Measurements from ENCODE around the gene TM7SF2.
A peak's percentile ranks its signal among the peaks of the same experiment; 100 is the strongest.

The TM7SF2 gene

DNA sequence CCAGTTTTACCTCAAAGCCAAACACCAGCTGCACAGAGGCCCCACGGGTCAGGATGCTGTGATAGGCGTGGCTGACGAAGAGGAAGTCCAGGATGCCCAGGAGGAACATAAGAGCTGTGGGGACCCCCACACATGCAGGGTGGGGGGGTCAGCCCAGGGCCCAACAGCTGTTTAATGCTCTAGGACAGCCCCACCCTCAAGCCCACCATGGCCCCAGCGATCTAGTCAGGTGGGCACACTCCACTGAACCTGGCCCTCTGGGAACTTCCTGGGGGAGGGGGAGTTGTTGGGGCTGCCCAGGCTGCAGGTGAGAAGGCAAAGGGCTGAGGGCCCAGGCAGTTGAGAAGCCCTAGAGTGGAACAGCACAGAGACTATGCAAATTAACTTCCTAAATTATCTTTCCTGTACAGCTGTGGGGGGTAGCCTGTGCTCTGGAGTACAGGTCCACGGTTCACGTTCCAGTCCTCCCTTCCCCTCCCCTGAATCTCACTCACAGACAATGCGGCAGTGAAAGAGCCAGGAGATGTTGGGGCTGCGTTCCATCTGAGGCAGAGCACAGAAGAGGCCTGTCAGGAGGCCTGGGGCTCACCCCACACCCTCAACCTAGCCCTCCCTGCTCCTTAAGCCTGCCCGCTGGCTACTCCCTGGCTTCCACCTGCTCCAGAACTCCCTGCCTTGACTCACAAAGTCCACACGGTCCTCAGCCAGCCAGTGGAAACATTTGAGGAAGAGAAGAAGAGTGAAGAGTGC, 20.7 kb downstream of the TM7SF2 start:
- no peak for TF ChIP-seq POLR2AphosphoS5 (IDR thresholded peaks at IDR 0.05; ENCODE audit: low read depth, low read length)
- TF ChIP-seq, protein P1, sequence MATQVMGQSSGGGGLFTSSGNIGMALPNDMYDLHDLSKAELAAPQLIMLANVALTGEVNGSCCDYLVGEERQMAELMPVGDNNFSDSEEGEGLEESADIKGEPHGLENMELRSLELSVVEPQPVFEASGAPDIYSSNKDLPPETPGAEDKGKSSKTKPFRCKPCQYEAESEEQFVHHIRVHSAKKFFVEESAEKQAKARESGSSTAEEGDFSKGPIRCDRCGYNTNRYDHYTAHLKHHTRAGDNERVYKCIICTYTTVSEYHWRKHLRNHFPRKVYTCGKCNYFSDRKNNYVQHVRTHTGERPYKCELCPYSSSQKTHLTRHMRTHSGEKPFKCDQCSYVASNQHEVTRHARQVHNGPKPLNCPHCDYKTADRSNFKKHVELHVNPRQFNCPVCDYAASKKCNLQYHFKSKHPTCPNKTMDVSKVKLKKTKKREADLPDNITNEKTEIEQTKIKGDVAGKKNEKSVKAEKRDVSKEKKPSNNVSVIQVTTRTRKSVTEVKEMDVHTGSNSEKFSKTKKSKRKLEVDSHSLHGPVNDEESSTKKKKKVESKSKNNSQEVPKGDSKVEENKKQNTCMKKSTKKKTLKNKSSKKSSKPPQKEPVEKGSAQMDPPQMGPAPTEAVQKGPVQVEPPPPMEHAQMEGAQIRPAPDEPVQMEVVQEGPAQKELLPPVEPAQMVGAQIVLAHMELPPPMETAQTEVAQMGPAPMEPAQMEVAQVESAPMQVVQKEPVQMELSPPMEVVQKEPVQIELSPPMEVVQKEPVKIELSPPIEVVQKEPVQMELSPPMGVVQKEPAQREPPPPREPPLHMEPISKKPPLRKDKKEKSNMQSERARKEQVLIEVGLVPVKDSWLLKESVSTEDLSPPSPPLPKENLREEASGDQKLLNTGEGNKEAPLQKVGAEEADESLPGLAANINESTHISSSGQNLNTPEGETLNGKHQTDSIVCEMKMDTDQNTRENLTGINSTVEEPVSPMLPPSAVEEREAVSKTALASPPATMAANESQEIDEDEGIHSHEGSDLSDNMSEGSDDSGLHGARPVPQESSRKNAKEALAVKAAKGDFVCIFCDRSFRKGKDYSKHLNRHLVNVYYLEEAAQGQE (IDR thresholded peaks at IDR 0.05; ENCODE audit: insufficient read depth in 1 of 2, low read depth in 2 of 2, low read length in 2 of 2), result no peak

DNA sequence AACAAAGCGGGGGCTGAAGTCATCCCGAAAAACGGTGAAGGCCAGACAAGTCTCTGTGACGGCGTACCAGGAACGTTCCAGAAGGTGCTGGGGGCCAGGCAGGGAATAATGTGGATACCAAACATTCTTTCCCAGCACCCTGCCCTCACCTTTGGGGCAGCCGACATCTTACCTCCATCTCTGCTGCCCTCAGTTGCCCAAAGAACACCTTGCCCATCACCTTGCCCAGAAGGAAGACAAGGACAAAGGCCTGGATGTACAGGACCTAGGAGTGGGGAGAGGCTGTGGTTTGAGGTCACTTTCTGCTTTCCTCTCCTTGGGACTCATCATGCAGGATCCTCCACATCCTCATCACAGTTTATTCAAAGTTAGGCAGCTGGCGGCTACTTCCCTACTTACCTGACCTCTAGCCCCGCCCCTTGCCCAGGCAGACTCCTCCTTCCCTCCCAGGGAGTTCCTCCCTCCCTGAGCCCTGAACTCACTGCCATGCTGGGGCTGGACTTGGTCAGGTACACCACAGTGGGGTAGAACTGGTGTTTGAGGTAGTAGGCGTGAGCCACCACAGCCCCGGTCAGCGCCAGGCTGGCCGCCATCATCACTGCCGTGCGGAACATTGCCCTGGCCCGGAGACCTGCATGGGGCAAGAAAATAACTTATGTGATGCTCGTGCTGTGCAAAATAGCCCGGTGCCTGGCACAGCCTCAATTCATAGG, 21.5 kb downstream of the TM7SF2 start:
- TF ChIP-seq POLR2AphosphoS5 (IDR thresholded peaks at IDR 0.05; ENCODE audit: low read depth, low read length) (no peak), FOXP2 (optimal IDR thresholded peaks at IDR 0.05; ENCODE audit: borderline replicate concordance, extremely low read depth, extremely low read length, insufficient read depth) (no peak), SIN3A (IDR thresholded peaks at IDR 0.05; ENCODE audit: borderline replicate concordance, insufficient read depth, low read length) (no peak), TAF1 (IDR thresholded peaks at IDR 0.05; ENCODE audit: borderline replicate concordance, insufficient read depth, low read length) (no peak)
- TF ChIP-seq, protein P1 (IDR thresholded peaks at IDR 0.05; ENCODE audit: insufficient read depth in 1 of 2, low read depth in 2 of 2, low read length in 2 of 2), result no peak

DNA sequence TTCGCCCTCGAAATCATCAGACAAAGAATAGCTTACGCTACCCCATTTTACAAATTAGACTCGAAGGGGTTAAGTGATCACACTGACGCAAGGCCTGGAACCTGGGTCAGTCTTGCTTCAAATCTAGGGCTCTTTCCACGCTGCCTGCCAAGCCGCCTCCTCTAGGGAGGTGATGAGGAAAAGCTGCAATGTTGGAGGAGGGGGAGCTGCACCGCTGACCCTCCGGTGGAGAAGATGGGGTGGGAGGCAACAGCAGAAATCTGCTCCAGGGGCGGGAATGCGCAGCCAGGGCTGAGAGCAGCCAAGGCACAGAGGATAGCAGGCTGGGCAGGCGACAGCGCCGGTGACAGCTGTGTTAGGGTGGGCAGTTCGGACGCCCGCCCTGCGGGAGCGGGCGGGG, 22.1 kb downstream of the TM7SF2 start:
- TF ChIP-seq TAF1 (IDR thresholded peaks at IDR 0.05; ENCODE audit: borderline replicate concordance, insufficient read depth, low read length) (no peak), SIN3A (IDR thresholded peaks at IDR 0.05; ENCODE audit: borderline replicate concordance, insufficient read depth, low read length) (no peak), POLR2AphosphoS5 (IDR thresholded peaks at IDR 0.05; ENCODE audit: low read depth, low read length) (no peak)

- peak; percentile 64 for TF ChIP-seq POLR2AphosphoS5 (IDR thresholded peaks at IDR 0.05; ENCODE audit: low read depth, low read length)
- peak; percentile 87; the same call in 1 of the 2 replicates for TF ChIP-seq SIN3A (IDR thresholded peaks at IDR 0.05; ENCODE audit: borderline replicate concordance, insufficient read depth, low read length)
- 0 out of 2 replicates have a peak, but pooled peaks have one; percentile 34 for TF ChIP-seq TAF1 (IDR thresholded peaks at IDR 0.05; ENCODE audit: borderline replicate concordance, insufficient read depth, low read length)
- TF ChIP-seq FOXP2 (optimal IDR thresholded peaks at IDR 0.05; ENCODE audit: borderline replicate concordance, extremely low read depth, extremely low read length, insufficient read depth), result peak; percentile 88
- TF ChIP-seq, protein P1 (IDR thresholded peaks at IDR 0.05; ENCODE audit: insufficient read depth in 1 of 2, low read depth in 2 of 2, low read length in 2 of 2), result no peak
Observed at GRCh38 chr11:65134240-65134951, 22.7 kb downstream of the TM7SF2 start, which contains the start of gene SYVN1. Gene SYVN1, minus strand, starts transcription at chr11:65134519. Its CDS starts 918 bp downstream, at chr11:65133601.

- TF ChIP-seq, protein P1 (IDR thresholded peaks at IDR 0.05; ENCODE audit: insufficient read depth in 1 of 2, low read depth in 2 of 2, low read length in 2 of 2), result no peak
- TF ChIP-seq POLR2AphosphoS5 (IDR thresholded peaks at IDR 0.05; ENCODE audit: low read depth, low read length), result peak; percentile 68; the same call in 1 of the 2 replicates
Observed at GRCh38 chr11:65134952-65135632, 23.4 kb downstream of the TM7SF2 start.

All from PFSK-1 (cell line).